Fibroblast of lung (primary cell): ENCODE results near the gene MAPK8IP3. TPM values are rescaled to one million over a fixed set of nuclear protein-coding genes. Genes with fewer than 3 reads are reported as not detected.

Experiments used
- DNase-seq, 2 donors: peaks; one replicate each; pipeline versions ENCODE4 v3.0.0 to v3.0.0-alpha.2; 2010; ENCODE audit warnings: low read depth in 2 of 2
- H2AFZ ChIP-seq: 2 replicates; pipeline ENCODE4 v1.5.1; 2012; ENCODE audit warnings: low read length, control low read depth, inconsistent platforms
- H3K27ac ChIP-seq: 2 replicates; pipeline ENCODE4 v1.5.1; 2011; ENCODE audit warnings: low read length, control low read depth; ENCODE audit not compliant: insufficient read depth
- H3K27me3 ChIP-seq: 2 replicates; pipeline ENCODE4 v1.5.1; 2011; ENCODE audit warnings: mild to moderate bottlenecking, low read length; ENCODE audit not compliant: control insufficient read depth, insufficient read depth
- H3K36me3 ChIP-seq: 2 replicates; pipeline ENCODE4 v1.5.1; 2011; ENCODE audit warnings: low read length; ENCODE audit not compliant: control insufficient read depth, insufficient read depth
- H3K4me1 ChIP-seq: 2 replicates; pipeline ENCODE4 v1.5.1; 2011; ENCODE audit warnings: low read length; ENCODE audit not compliant: control insufficient read depth, insufficient read depth; ENCODE audit errors: extremely low read depth
- H3K4me2 ChIP-seq: 2 replicates; pipeline ENCODE4 v1.5.1; 2011; ENCODE audit warnings: low read length, control low read depth; ENCODE audit not compliant: insufficient read depth; ENCODE audit errors: extremely low read depth
- H3K4me3 ChIP-seq, 4 experiments: fragments of 200-600 bp in 1 of 4; sonication (generic) in 1 of 4; replicated peaks in 1 of 4; 2 replicates each; pipeline ENCODE4 v1.5.1; 2011 to 2016; ENCODE audit warnings: low read length in 4 of 4, low read depth in 3 of 4, mild to moderate bottlenecking in 3 of 4, control low read depth in 2 of 4, inconsistent platforms in 1 of 4, mixed read lengths in 1 of 4; ENCODE audit not compliant: insufficient read depth in 1 of 4; ENCODE audit errors: control extremely low read depth in 1 of 4
- H3K79me2 ChIP-seq: 2 replicates; pipeline ENCODE4 v1.5.1; 2012; ENCODE audit warnings: mild to moderate bottlenecking, low read length, inconsistent platforms; ENCODE audit not compliant: control insufficient read depth, insufficient read depth
- H3K9ac ChIP-seq: 2 replicates; pipeline ENCODE4 v1.5.1; 2011; ENCODE audit warnings: mild to moderate bottlenecking, low read length, control low read depth; ENCODE audit not compliant: insufficient read depth
- H3K9me3 ChIP-seq: 2 replicates; pipeline ENCODE4 v1.5.1; 2012; ENCODE audit warnings: low read depth, low read length; ENCODE audit not compliant: control insufficient read depth, insufficient read depth
- H4K20me1 ChIP-seq: 2 replicates; pipeline ENCODE4 v1.5.1; 2011; ENCODE audit warnings: low read length; ENCODE audit not compliant: control insufficient read depth, insufficient read depth; ENCODE audit errors: extremely low read depth
- CTCF ChIP-seq, 2 donors: IDR thresholded peaks in 1 of 2; conservative IDR thresholded peaks in 1 of 2; 1 replicate in 1 of 2; 2 replicates in 1 of 2; pipeline ENCODE4 v1.5.1; 2011 to 2012; ENCODE audit warnings: low read length in 2 of 2, control low read depth in 1 of 2, inconsistent platforms in 1 of 2, low read depth in 1 of 2, mild to moderate bottlenecking in 1 of 2
- EZH2 ChIP-seq: IDR thresholded peaks from 2 replicates; pipeline ENCODE4 v1.5.1; 2012; ENCODE audit warnings: low read length, control low read depth, mild to moderate bottlenecking; ENCODE audit errors: missing control alignments
- polyA plus RNA-seq, 2 donors: library from polyadenylated mRNA; depleted of rRNA in 1 of 2; stranded (reverse) in 1 of 2; unstranded in 1 of 2; fragments of >200 nt; gene quantifications; 2 replicates each; pipeline ENCODE4 v1.2.1, GENCODE V29; 2011 to 2012; ENCODE audit warnings: missing spikeins in 1 of 2
- total RNA-seq: library from RNA; depleted of rRNA; stranded (reverse); fragments of >200 nt; gene quantifications from 2 replicates; pipeline ENCODE4 v1.2.1, GENCODE V29; 2014

Gene MAPK8IP3
- total and polyA plus RNA-seq, 2 donors (not counting 1 experiment from before 2014, with no cell fraction given) = 9.4 to 36.3 TPM

- Histone ChIP-seq H3K36me3 (peaks cover 36% of the 10 kb centered on the region), H3K27me3 (no peaks in the 10 kb centered on the region), H3K4me3 (no peak overlapping the region), H3K4me2 (no peak overlapping the region), H3K4me1 (no peaks in the 10 kb centered on the region), H3K79me2 (no peaks in the 10 kb centered on the region), H3K9me3 (no peaks in the 10 kb centered on the region), H3K9ac (no peak overlapping the region), H3K27ac (no peak overlapping the region), H4K20me1 (no peaks in the 10 kb centered on the region), H2AFZ (no peak overlapping the region)
- DNase-seq = no peak
- TF ChIP-seq EZH2 (no peak), CTCF (conservative IDR thresholded peaks at IDR 0.05 in 1 of 2, IDR thresholded peaks at IDR 0.05 in 1 of 2; ENCODE audit: low read depth in 1 of 2, low read length in 2 of 2) (no peak)
Observed at GRCh38 chr16:1760911-1761310, 54.9 kb downstream of the MAPK8IP3 start.

GRCh38 chr16:1761751-1762150 lies 55.8 kb downstream of the MAPK8IP3 start:
- H3K9me3 ChIP-seq = no peaks in the 10 kb centered on the region
- peaks cover 41% of the 10 kb centered on the region for H3K36me3 ChIP-seq
- H3K4me2 ChIP-seq = no peak overlapping the region
- no peak overlapping the region for H3K27ac ChIP-seq
- no peaks in the 10 kb centered on the region for H3K27me3 ChIP-seq
- no peaks in the 10 kb centered on the region for H3K79me2 ChIP-seq
- H4K20me1 ChIP-seq = no peaks in the 10 kb centered on the region
- H3K4me3 ChIP-seq = no peak overlapping the region
- no peak overlapping the region for H2AFZ ChIP-seq
- no peaks in the 10 kb centered on the region for H3K4me1 ChIP-seq
- no peak overlapping the region for H3K9ac ChIP-seq
- TF ChIP-seq EZH2 (no peak), CTCF (conservative IDR thresholded peaks at IDR 0.05 in 1 of 2, IDR thresholded peaks at IDR 0.05 in 1 of 2; ENCODE audit: low read depth in 1 of 2, low read length in 2 of 2) (no peak)
- no peak for DNase-seq

GRCh38 chr16:1762196-1762878 lies 56.3 kb downstream of the MAPK8IP3 start:
- H3K4me3 ChIP-seq = no peak overlapping the region
- TF ChIP-seq CTCF (conservative IDR thresholded peaks at IDR 0.05 in 1 of 2, IDR thresholded peaks at IDR 0.05 in 1 of 2; ENCODE audit: low read depth in 1 of 2, low read length in 2 of 2) = no peak
- no peak for TF ChIP-seq EZH2
- H3K9me3 ChIP-seq = no peaks in the 10 kb centered on the region
- no peak overlapping the region for H3K27ac ChIP-seq
- H3K4me1 ChIP-seq = no peaks in the 10 kb centered on the region
- no peak for DNase-seq
- H3K4me2 ChIP-seq = no peak overlapping the region
- H3K36me3 ChIP-seq = peaks cover 41% of the 10 kb centered on the region
- H3K27me3 ChIP-seq = no peaks in the 10 kb centered on the region
- no peaks in the 10 kb centered on the region for H4K20me1 ChIP-seq
- H3K9ac ChIP-seq = no peak overlapping the region
- H2AFZ ChIP-seq = no peak overlapping the region
- H3K79me2 ChIP-seq = no peaks in the 10 kb centered on the region
